HEK293 (cell line): ENCODE data around the gene TRAF3IP3.

ENCODE experiments used
- EGR2 ChIP-seq: fragments of 450-650 bp; formaldehyde crosslinking; IDR thresholded peaks from 2 replicates; pipeline ENCODE4 v1.5.1; 2016; ENCODE audit warnings: low read depth, missing biosample characterization, missing genetic modification characterization
- GFI1B ChIP-seq: fragments of 450-650 bp; formaldehyde crosslinking; IDR thresholded peaks from 2 replicates; pipeline ENCODE4 v1.5.1; 2016; ENCODE audit warnings: missing biosample characterization, missing genetic modification characterization
- KLF10 ChIP-seq: fragments of 450-650 bp; IDR thresholded peaks from 2 replicates; pipeline ENCODE4 v1.5.1; 2018; ENCODE audit warnings: missing biosample characterization, mild to moderate bottlenecking, missing genetic modification characterization
- KLF16 ChIP-seq: fragments of 450-650 bp; formaldehyde crosslinking; IDR thresholded peaks from 2 replicates; pipeline ENCODE4 v1.5.1; 2017; ENCODE audit warnings: missing biosample characterization, missing genetic modification characterization
- RBAK ChIP-seq: fragments of 450-650 bp; formaldehyde crosslinking; IDR thresholded peaks from 2 replicates; pipeline ENCODE4 v1.5.1; 2016; ENCODE audit warnings: missing biosample characterization, missing genetic modification characterization
- SP2 ChIP-seq: fragments of 450-650 bp; formaldehyde crosslinking; IDR thresholded peaks from 2 replicates; pipeline ENCODE4 v1.5.1; 2016; ENCODE audit warnings: missing biosample characterization, missing genetic modification characterization
- YY2 ChIP-seq: fragments of 450-650 bp; formaldehyde crosslinking; IDR thresholded peaks from 2 replicates; pipeline ENCODE4 v1.5.1; 2016; ENCODE audit warnings: missing biosample characterization, missing genetic modification characterization
- ZBTB21 ChIP-seq: fragments of 450-650 bp; formaldehyde crosslinking; IDR thresholded peaks from 2 replicates; pipeline ENCODE4 v1.5.1; 2017; ENCODE audit warnings: missing biosample characterization, missing genetic modification characterization
- ZBTB48 ChIP-seq: fragments of 450-650 bp; formaldehyde crosslinking; IDR thresholded peaks from 2 replicates; pipeline ENCODE4 v1.5.1; 2016; ENCODE audit warnings: missing biosample characterization, missing genetic modification characterization
- ZBTB7A ChIP-seq: fragments of 450-650 bp; formaldehyde crosslinking; IDR thresholded peaks from 2 replicates; pipeline ENCODE4 v1.5.1; 2016; ENCODE audit warnings: low read depth, missing biosample characterization, missing genetic modification characterization
- ZNF121 ChIP-seq: fragments of 450-650 bp; formaldehyde crosslinking; IDR thresholded peaks from 2 replicates; pipeline ENCODE4 v1.5.1; 2016; ENCODE audit warnings: missing biosample characterization, missing genetic modification characterization
- ZNF184 ChIP-seq: fragments of 450-650 bp; IDR thresholded peaks from 2 replicates; pipeline ENCODE4 v1.5.1; 2018; ENCODE audit warnings: missing biosample characterization, mild to moderate bottlenecking, missing genetic modification characterization
- ZNF19 ChIP-seq: fragments of 450-650 bp; formaldehyde crosslinking; IDR thresholded peaks from 2 replicates; pipeline ENCODE4; 2016; ENCODE audit warnings: missing biosample characterization, missing genetic modification characterization, low read depth
- ZNF211 ChIP-seq: fragments of 450-650 bp; formaldehyde crosslinking; IDR thresholded peaks from 2 replicates; pipeline ENCODE4 v1.5.1; 2016; ENCODE audit warnings: low read depth, missing biosample characterization, missing genetic modification characterization
- ZNF274 ChIP-seq, 2 experiments: fragments of 200-500 bp in 1 of 2; fragments of 450-650 bp in 1 of 2; sonication (Bioruptor generic) in 1 of 2; formaldehyde crosslinking in 1 of 2; IDR thresholded peaks; 2 replicates each; pipeline versions ENCODE4 v1.5.1 to v1.6.1; 2014 to 2016; ENCODE audit warnings: borderline replicate concordance in 1 of 2, inconsistent platforms in 1 of 2, low read length in 1 of 2, missing biosample characterization in 1 of 2, missing genetic modification characterization in 1 of 2
- ZNF292 ChIP-seq: fragments of 450-650 bp; formaldehyde crosslinking; IDR thresholded peaks from 2 replicates; pipeline ENCODE4 v1.5.1; 2016; ENCODE audit warnings: low read depth, missing biosample characterization, missing genetic modification characterization, borderline replicate concordance
- ZNF311 ChIP-seq: fragments of 450-650 bp; formaldehyde crosslinking; IDR thresholded peaks from 2 replicates; pipeline ENCODE4 v1.5.1; 2017; ENCODE audit warnings: missing biosample characterization, missing genetic modification characterization, borderline replicate concordance
- ZNF394 ChIP-seq: fragments of 450-650 bp; formaldehyde crosslinking; IDR thresholded peaks from 2 replicates; pipeline ENCODE4 v1.5.1; 2016; ENCODE audit warnings: missing biosample characterization, missing genetic modification characterization, mild to moderate bottlenecking, moderate library complexity, borderline replicate concordance
- ZNF513 ChIP-seq: fragments of 450-650 bp; IDR thresholded peaks from 2 replicates; pipeline ENCODE4 v1.5.1; 2018; ENCODE audit warnings: missing biosample characterization, missing genetic modification characterization
- ZNF560 ChIP-seq: fragments of 450-650 bp; formaldehyde crosslinking; IDR thresholded peaks from 2 replicates; pipeline ENCODE4 v1.5.1; 2017; ENCODE audit warnings: missing biosample characterization, missing genetic modification characterization, borderline replicate concordance
- ZNF610 ChIP-seq: fragments of 450-650 bp; formaldehyde crosslinking; IDR thresholded peaks from 2 replicates; pipeline ENCODE4 v1.5.1; 2016; ENCODE audit warnings: missing biosample characterization, missing genetic modification characterization, borderline replicate concordance
- ZNF623 ChIP-seq: fragments of 450-650 bp; formaldehyde crosslinking; IDR thresholded peaks from 2 replicates; pipeline ENCODE4 v1.5.1; 2016; ENCODE audit warnings: missing biosample characterization, missing genetic modification characterization
- ZNF626 ChIP-seq: fragments of 450-650 bp; sonication (Bioruptor Pico); formaldehyde crosslinking; IDR thresholded peaks from 2 replicates; pipeline ENCODE4 v1.5.1; 2018; ENCODE audit warnings: missing biosample characterization, missing genetic modification characterization, inconsistent platforms
- ZNF645 ChIP-seq: fragments of 450-650 bp; formaldehyde crosslinking; IDR thresholded peaks from 2 replicates; pipeline ENCODE4; 2016; ENCODE audit warnings: missing biosample characterization, missing genetic modification characterization
- ZNF654 ChIP-seq: fragments of 450-650 bp; formaldehyde crosslinking; IDR thresholded peaks from 2 replicates; pipeline ENCODE4 v1.5.1; 2016; ENCODE audit warnings: low read depth, missing biosample characterization, missing genetic modification characterization
- ZNF658 ChIP-seq: fragments of 450-650 bp; formaldehyde crosslinking; IDR thresholded peaks from 2 replicates; pipeline ENCODE4; 2016; ENCODE audit warnings: missing biosample characterization, missing genetic modification characterization
- ZNF660 ChIP-seq: fragments of 450-650 bp; IDR thresholded peaks from 2 replicates; pipeline ENCODE4 v1.5.1; 2018; ENCODE audit warnings: missing biosample characterization, mild to moderate bottlenecking, missing genetic modification characterization
- ZNF670 ChIP-seq: fragments of 450-650 bp; formaldehyde crosslinking; IDR thresholded peaks from 2 replicates; pipeline ENCODE4 v1.5.1; 2016; ENCODE audit warnings: missing biosample characterization, missing genetic modification characterization, low read depth
- ZNF747 ChIP-seq: fragments of 450-650 bp; formaldehyde crosslinking; IDR thresholded peaks from 2 replicates; pipeline ENCODE4 v1.5.1; 2016; ENCODE audit warnings: missing biosample characterization, missing genetic modification characterization
- ZSCAN23 ChIP-seq: fragments of 450-650 bp; formaldehyde crosslinking; IDR thresholded peaks from 2 replicates; pipeline ENCODE4 v1.5.1; 2016; ENCODE audit warnings: missing biosample characterization, missing genetic modification characterization
- TF ChIP-seq, protein P1 (sequence below): fragments of 450-650 bp; formaldehyde crosslinking; IDR thresholded peaks from 2 replicates; pipeline ENCODE4 v1.5.1; 2016; ENCODE audit warnings: missing biosample characterization, missing genetic modification characterization
- TF ChIP-seq, protein P2 (sequence below): fragments of 450-650 bp; formaldehyde crosslinking; IDR thresholded peaks from 2 replicates; pipeline ENCODE4 v1.5.1; 2016; ENCODE audit warnings: missing biosample characterization, missing genetic modification characterization

Gene TRAF3IP3

DNA sequence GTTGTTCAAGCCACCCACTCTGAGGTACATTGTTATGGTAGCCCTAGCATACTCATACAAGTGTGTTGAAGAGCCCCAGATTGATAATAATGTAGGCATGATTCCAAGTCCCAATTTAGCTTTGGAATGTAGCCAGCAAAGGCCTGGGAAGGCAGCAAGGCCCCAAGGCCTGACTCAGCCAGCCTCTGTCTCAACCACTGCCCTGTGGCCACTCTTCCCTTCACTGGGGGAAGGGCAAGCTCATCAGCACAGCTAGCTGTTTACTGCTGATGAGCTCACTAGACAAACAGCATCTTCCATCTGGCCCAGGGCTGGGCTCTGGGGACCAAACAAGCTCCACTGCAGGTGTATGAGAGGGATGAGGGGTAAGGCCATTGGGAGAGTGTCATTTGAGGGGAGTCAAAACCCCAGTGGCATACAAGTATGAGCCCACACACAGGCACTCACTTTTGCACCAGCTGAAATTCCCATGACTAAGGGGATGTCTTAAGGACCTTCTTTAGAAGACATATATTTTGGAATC is 52.3 kb downstream of the TRAF3IP3 start (continued):
- no peak for TF ChIP-seq ZNF211 (tag by site-specific recombination)
- TF ChIP-seq ZBTB7A (tag by site-specific recombination): no peak
- no peak for TF ChIP-seq ZNF610 (tag by site-specific recombination)
- peak; percentile 50; the same call in 1 of the 2 replicates for TF ChIP-seq ZBTB21 (tag by site-specific recombination)
- no peak for TF ChIP-seq ZNF292 (tag by site-specific recombination)
- 0 out of 2 replicates have a peak, but pooled peaks have one; percentile 46 for TF ChIP-seq ZBTB48 (tag by site-specific recombination)
- TF ChIP-seq YY2: no peak
- TF ChIP-seq ZNF274 (IDR thresholded peaks at IDR 0.05; ENCODE audit: low read length): no peak
- no peak for TF ChIP-seq ZNF274 (tag by site-specific recombination; IDR thresholded peaks at IDR 0.05; ENCODE audit: borderline replicate concordance)
- TF ChIP-seq ZNF513 (tag by site-specific recombination): no peak
- peak; percentile 15; the same call in 1 of the 2 replicates for TF ChIP-seq ZSCAN23 (tag by site-specific recombination)
- no peak for TF ChIP-seq ZNF654 (tag by site-specific recombination)
- TF ChIP-seq, protein P1, sequence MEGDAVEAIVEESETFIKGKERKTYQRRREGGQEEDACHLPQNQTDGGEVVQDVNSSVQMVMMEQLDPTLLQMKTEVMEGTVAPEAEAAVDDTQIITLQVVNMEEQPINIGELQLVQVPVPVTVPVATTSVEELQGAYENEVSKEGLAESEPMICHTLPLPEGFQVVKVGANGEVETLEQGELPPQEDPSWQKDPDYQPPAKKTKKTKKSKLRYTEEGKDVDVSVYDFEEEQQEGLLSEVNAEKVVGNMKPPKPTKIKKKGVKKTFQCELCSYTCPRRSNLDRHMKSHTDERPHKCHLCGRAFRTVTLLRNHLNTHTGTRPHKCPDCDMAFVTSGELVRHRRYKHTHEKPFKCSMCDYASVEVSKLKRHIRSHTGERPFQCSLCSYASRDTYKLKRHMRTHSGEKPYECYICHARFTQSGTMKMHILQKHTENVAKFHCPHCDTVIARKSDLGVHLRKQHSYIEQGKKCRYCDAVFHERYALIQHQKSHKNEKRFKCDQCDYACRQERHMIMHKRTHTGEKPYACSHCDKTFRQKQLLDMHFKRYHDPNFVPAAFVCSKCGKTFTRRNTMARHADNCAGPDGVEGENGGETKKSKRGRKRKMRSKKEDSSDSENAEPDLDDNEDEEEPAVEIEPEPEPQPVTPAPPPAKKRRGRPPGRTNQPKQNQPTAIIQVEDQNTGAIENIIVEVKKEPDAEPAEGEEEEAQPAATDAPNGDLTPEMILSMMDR (tag by site-specific recombination): no peak
- TF ChIP-seq KLF16 (tag by site-specific recombination): 0 out of 2 replicates have a peak, but pooled peaks have one; percentile 36
- TF ChIP-seq ZNF560 (tag by site-specific recombination): no peak
- no peak; the same call in 1 of the 2 replicates for TF ChIP-seq ZNF394 (tag by site-specific recombination)
- TF ChIP-seq, protein P2, sequence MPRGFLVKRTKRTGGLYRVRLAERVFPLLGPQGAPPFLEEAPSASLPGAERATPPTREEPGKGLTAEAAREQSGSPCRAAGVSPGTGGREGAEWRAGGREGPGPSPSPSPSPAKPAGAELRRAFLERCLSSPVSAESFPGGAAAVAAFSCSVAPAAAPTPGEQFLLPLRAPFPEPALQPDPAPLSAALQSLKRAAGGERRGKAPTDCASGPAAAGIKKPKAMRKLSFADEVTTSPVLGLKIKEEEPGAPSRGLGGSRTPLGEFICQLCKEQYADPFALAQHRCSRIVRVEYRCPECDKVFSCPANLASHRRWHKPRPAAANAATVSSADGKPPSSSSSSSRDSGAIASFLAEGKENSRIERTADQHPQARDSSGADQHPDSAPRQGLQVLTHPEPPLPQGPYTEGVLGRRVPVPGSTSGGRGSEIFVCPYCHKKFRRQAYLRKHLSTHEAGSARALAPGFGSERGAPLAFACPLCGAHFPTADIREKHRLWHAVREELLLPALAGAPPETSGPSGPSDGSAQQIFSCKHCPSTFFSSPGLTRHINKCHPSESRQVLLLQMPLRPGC (tag by site-specific recombination): no peak
- no peak for TF ChIP-seq ZNF747 (tag by site-specific recombination)
- no peak for TF ChIP-seq SP2 (tag by site-specific recombination)
- TF ChIP-seq ZNF311 (tag by site-specific recombination): no peak
- peak; percentile 55; the same call in 1 of the 2 replicates for TF ChIP-seq GFI1B (tag by site-specific recombination)
- TF ChIP-seq KLF10 (tag by site-specific recombination): no peak
- no peak for TF ChIP-seq RBAK (tag by site-specific recombination)
- peak; percentile 74; the same call in 1 of the 2 replicates for TF ChIP-seq ZNF184 (tag by site-specific recombination)
- no peak; the same call in none of the 2 replicates for TF ChIP-seq ZNF623
- TF ChIP-seq ZNF645 (tag by site-specific recombination): no peak
- TF ChIP-seq ZNF121 (tag by site-specific recombination): no peak
- no peak for TF ChIP-seq ZNF670 (tag by site-specific recombination)
- peak; percentile 90 for TF ChIP-seq ZNF660 (tag by site-specific recombination)
- TF ChIP-seq ZNF658 (tag by site-specific recombination): no peak
- TF ChIP-seq ZNF626 (tag by site-specific recombination): no peak
- no peak for TF ChIP-seq ZNF19 (tag by site-specific recombination)
- no peak for TF ChIP-seq EGR2 (tag by site-specific recombination)
